Stimulated activated CD4-positive, alpha-beta T cell treated with anti-CD3 and anti-CD28 coated beads, TNF-alpha, amount 100 ng/mL, for 24 hours (primary cell): ENCODE results near the gene TTN.

ENCODE experiments used
- DNase-seq, 3 experiments: peaks; one replicate each; pipeline ENCODE4 v3.0.0-alpha.2; 2020; ENCODE audit warnings: low read depth in 3 of 3

The TTN gene

DNA sequence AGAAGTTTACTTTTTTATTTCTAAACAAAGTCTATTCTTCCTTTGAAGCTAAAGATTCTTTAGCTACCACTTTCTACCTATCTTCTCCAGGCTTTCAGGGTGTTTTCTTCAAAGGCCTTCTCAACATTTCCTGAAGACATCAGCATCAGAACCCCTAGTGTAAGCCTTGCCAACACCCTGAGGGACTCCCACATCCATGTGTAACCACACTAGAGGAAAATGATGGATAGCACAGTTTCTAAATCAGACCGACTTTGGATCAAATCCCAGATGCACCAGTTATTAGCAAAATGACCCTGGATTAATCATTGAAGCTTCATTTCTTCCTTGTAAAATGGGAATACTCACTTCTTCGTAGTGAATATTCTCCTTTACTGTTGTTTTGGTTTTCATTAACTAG, 4.7 kb upstream of the TTN start:
- no peak for DNase-seq

DNA sequence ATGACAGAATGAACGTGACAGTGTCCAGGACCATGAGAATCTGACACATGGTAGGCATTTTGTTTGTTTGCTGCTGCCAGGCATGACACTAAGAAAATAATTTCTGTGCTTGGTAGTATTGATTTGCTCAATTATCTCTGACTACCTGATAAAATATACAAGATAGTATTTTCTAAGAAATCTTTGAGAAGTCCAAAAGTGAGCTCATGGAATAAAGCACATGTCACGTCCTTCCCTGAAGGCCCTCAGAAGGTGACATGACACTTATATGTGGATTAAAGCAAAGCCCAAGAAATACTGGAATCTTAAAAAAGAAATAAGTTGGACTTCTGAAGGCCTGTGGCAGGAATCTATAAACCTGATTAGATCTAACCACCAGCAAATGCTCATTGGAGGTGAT, 3.8 kb upstream of the TTN start:
- DNase-seq, result no peak

DNA sequence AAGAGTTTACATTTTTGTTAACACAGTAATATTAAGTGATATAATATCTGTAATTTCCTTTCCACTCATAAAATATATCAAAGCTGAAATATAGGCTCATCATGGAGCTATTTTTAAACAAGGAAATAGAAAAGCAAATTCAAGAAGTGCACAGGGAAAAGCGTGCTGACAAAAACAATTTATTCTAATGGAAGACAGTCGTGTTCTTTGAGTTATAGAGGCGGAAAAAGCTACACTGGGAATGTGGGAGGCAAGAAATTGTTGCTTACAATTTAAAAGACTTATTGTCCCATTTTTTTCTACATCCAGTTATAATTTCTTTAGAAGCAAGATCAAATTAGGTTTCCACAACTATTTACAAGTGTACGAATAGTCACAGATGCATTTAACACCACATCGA, 3.2 kb upstream of the TTN start:
- no peak for DNase-seq

DNA sequence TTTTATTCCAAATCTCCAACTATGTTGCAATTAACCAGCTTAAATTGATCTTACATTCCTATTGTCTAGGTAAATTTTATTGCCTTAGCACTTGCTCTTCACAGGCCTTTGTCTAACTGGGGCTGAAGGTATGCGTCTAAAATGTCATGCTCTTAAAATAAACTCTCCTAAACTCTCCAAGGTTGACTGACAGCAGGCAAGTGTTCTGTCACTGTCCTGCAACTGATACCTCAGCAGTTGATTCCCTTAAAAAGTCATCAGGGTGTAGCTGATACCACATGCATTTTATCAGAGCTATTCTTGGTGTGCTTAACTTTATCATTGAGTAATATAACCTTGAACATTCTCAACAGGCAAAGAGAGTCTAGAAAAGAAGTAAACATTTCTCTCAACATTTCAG, 680 bp downstream of the TTN start:
- no peak for DNase-seq

DNA sequence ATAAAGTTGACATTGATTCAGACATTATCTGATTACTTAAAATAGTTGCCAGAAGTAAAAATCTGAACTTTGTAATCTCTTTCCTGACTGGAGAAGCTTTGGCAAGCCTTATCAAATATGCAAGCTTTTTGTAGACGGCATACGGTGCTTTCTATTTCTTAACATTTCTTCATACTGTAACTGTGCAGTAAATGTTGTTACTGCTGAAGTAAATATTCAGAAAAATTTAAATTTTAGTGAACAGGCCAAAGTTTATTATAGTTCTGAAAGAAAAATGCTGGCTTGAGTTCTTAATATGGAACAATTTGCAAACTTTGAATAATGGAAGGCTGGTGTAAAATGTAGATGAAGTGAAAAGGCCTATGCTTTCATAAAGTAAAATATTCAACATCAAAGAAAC, 1.8 kb downstream of the TTN start:
- DNase-seq, result no peak

GRCh38 chr2:178804791-178805190, 2.4 kb downstream of the TTN start:
- no peak for DNase-seq

DNA sequence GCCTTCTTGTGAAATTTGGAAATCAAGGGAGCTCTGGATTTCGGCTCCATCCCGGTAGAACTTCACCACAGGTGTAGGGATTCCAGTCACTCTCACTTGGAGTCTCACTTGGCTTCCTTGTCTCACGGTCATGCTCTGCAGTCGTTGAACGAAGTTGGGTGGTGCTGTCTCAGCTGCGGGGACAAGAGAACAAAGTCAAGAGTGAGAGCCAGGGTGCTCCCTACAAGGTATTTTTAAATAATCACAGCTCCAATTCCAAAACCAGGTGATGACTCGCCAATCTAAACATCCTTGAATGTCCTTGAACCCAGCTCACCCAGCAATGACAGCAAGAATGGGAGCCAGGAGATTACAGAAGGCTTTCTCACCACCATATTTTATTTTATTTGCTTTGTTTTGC, 6.7 kb downstream of the TTN start:
- no peak for DNase-seq

- no peak for DNase-seq
Measured at GRCh38 chr2:178799305-178799704, 7.9 kb downstream of the TTN start.

- DNase-seq, result no peak
Measured at GRCh38 chr2:178796079-178796677, 11.0 kb downstream of the TTN start.

GRCh38 chr2:178787934-178788333, 19.3 kb downstream of the TTN start:
- DNase-seq, result no peak

- DNase-seq, result no peak
Measured at GRCh38 chr2:178787155-178787554, 20.1 kb downstream of the TTN start.

GRCh38 chr2:178783889-178784288, 23.3 kb downstream of the TTN start:
- no peak for DNase-seq

DNA sequence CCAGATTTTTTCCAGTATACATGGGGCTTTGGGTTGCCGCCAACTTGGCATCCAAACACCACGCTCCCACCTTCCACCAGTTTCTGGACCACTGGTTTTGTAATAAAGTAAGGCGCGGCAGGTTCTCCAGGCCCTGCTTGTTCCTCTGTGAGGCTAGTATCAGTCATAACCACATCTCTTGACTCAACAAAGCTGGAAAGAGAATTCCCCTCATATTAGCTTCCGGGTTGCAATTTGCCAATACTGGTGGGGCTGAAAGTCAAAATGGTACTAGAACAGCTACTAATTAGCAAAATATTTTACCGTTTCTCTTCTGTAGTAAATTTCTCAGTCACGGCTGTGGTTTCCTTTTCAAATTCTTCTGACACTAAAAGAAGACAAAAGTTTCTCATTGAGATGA, 25.0 kb downstream of the TTN start:
- no peak for DNase-seq

- DNase-seq, result no peak
Measured at GRCh38 chr2:178777577-178777976, 29.6 kb downstream of the TTN start.

DNA sequence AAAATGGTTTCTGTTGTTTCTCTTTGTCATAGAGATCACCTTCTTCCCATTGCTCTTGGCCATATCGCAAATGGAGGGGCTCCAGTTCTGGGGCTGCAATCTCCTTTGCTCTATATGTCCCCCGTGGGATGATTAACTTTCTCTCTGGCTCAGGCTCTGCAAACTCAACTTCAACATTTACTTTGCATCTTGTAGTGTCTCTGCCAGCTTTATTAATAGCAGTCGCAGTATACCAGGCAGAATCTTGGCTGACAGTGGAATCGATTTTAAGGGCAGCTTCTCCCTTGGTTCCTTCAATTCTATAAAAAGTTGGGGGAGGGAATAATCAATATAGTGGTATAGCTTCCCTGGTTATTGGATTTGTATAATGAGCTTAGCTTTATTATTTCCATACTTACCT, 30.5 kb downstream of the TTN start:
- DNase-seq, result no peak

DNA sequence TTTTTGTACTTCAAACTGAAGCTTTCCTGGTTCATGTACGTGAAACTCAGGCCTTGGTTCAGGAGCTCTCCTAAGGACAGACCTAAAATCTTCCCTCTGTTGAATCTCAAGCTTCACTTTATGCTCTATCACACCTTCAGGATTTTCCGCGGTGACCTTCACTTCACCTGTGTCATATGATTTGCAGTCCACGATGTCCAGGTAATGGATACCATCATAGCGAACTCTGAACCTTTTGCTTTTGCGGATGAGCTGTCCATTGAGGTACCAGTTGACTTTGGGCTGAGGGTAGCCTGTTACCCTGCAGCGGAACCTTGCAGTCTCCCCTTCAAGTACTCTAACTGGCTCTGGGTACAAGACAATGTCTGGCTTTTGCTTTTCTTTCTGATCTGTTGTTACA, 31.2 kb downstream of the TTN start:
- no peak for DNase-seq

GRCh38 chr2:178770518-178770917, 36.7 kb downstream of the TTN start:
- no peak for DNase-seq

DNA sequence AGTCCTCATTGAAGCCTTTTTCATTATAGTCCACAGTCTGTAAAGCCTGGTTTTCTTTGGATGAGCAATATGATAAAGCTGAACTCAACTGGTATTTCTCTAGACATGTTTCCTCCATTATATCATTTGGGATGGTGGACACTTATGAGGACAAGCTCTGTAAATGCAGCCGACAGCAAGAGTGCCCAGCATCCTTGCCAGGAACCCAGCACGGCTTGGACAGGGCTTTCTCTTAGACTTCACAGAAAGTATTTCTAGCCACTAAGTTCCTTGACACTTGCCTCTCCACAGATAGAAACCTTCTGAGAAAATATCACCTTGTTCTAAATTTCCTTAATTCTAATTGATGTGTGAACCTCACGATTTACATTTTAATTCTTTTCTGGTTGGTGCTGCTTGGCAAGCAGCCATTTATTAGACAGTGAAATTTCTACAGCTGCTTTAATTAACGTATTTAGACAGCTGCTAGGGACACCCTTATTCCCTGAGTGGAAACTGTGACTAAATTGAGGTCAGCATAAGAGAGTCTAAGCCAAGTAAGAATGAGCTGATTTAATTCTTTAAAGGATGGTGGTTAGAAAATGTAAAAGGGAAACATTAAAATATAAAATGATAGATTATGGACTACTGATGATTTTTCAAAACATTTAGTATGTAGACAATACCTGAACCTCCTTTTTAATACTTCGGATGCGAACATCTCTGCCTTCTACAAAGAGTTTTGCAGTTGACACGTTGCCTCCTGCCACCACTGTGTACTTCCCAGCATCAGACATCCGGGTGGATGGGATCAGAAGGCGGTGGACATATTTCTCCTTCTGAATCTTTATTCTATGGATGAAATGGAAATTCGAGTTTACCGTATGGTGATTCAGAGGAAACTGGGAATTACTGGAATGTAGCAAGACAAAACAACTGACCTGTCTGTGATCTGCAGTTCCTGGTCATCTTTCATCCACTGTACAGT, 39.8 kb downstream of the TTN start:
- DNase-seq, result no peak

DNA sequence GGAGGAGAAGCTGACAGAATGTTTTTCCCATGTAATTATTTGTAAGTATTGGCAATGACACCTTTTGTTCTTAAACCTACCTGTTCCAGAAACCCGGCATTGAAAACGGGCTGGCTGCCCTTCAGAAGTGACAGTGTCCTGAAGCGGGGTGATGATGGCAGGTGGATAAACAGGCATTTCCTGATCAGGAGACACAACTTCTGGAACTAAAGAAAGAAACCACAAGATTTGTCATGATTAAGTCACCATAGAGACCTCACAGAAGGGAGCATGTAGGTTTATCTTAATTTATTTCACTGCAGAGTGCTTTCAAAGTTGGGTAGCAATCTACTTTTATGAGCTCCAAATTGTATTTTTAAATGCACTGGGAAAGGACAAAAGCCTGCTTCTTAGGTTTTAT, 43.1 kb downstream of the TTN start:
- no peak for DNase-seq

DNA sequence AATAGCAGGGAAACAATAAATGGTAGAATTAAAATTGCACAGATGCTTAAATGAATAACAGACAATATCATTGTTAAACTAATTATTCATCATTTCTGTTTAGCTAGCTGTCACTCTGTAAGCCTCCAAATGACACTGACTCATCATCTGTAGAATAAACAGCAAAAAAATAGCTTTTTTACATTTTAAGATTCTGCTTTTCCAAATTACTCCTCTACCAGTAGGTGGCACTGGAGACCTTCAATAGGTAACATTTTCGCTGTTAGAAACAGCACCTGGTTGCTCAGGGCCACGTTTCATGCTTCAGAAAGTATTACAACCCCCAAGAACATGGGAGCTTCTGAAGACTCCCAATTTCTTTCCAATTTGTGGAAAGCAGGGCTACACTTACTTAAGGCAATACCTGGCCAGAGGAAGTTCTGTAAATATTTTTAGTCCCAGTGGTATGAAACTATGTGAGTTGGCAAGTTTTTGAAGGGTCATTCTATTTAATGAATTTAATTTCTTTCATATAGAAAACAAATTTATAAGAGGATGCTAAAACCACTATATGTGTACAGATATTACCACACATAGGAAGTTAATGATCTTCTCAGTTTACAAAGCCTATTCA, 45.4 kb downstream of the TTN start:
- peak in 2 of 3 experiments; percentile 2 to 7 for DNase-seq

- no peak for DNase-seq
Measured at GRCh38 chr2:178756843-178757242, 50.4 kb downstream of the TTN start.

DNA sequence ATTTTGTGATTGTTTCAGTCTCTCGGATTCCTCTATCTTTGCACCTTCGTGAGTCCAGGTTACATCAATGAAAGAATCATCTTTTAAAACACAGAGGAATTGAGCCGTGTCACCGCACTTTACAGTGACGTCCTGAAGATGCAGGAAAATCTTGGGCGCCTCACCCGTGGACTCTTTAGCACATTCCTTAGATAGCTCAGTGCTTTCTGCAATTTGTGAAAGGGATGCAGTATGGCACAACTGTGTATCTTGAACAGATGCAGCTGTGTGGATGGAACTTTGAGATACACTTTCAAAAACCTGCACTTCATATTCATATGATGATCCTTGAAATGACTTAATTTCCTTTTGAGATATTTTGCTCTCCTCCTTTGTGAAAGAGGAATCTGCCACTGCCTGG, 50.9 kb downstream of the TTN start:
- DNase-seq, result no peak

GRCh38 chr2:178747767-178748166, 59.5 kb downstream of the TTN start:
- no peak for DNase-seq
